Neural cell (in vitro differentiated cells): ENCODE measurements around the gene IQCK. TPM values are rescaled to one million over a fixed set of nuclear protein-coding genes. Genes with fewer than 3 reads are reported as not detected.

Experiments
- H2AFZ ChIP-seq: fragments of 200-600, 300-800 bp; sonication (generic), shearing (Covaris generic); 2 replicates; pipeline ENCODE4 v1.6.0; 2014; ENCODE audit warnings: low read depth, mild to moderate bottlenecking, antibody characterized with exemption, low read length, moderate library complexity
- H3F3A ChIP-seq: fragments of 200-600 bp; shearing (Covaris generic); 2 replicates; pipeline ENCODE4 v1.6.1; 2016; ENCODE audit warnings: mild to moderate bottlenecking, moderate library complexity, mixed read lengths, antibody characterized with exemption, low read length; ENCODE audit not compliant: insufficient read depth, poor library complexity, severe bottlenecking
- H3K27ac ChIP-seq: fragments of 200-600, 300-800 bp; sonication (generic), shearing (Covaris generic); 2 replicates; pipeline ENCODE4 v1.5.1; 2014; ENCODE audit warnings: mild to moderate bottlenecking, low read length, moderate library complexity
- H3K27me3 ChIP-seq: fragments of 300-800, 200-600 bp; sonication (generic), shearing (Covaris generic); 2 replicates; pipeline ENCODE4 v1.6.0; 2014; ENCODE audit warnings: mild to moderate bottlenecking, low read depth, low read length, moderate library complexity; ENCODE audit not compliant: insufficient read depth
- H3K36me3 ChIP-seq: fragments of 300-800, 200-600 bp; sonication (generic), shearing (Covaris generic); 2 replicates; pipeline ENCODE4 v1.5.1; 2014; ENCODE audit warnings: mild to moderate bottlenecking, antibody characterized with exemption, low read length, moderate library complexity; ENCODE audit not compliant: insufficient read depth
- H3K4me2 ChIP-seq: fragments of 300-800, 200-600 bp; sonication (generic), shearing (Covaris generic); 2 replicates; pipeline ENCODE4 v1.6.0; 2014; ENCODE audit warnings: mild to moderate bottlenecking, low read length
- H3K4me3 ChIP-seq: fragments of 300-800, 200-600 bp; sonication (generic), shearing (Covaris generic); 2 replicates; pipeline ENCODE4 v1.5.1; 2014; ENCODE audit warnings: mild to moderate bottlenecking, low read length, moderate library complexity
- H3K79me2 ChIP-seq: fragments of 200-600 bp; shearing (Covaris generic); replicated peaks from 2 replicates; pipeline ENCODE4 v1.6.0; 2014; ENCODE audit warnings: mild to moderate bottlenecking, low read length, moderate library complexity; ENCODE audit not compliant: insufficient read depth
- H3K9ac ChIP-seq: fragments of 300-800, 200-600 bp; sonication (generic), shearing (Covaris generic); 2 replicates; pipeline ENCODE4 v1.6.1; 2016; ENCODE audit warnings: mild to moderate bottlenecking, low read length, mixed read lengths
- H3K9me2 ChIP-seq: fragments of 200-600 bp; shearing (Covaris generic); 2 replicates; pipeline ENCODE4 v1.6.1; 2016; ENCODE audit warnings: mild to moderate bottlenecking, low read length, mixed read lengths; ENCODE audit not compliant: insufficient read depth
- H3K9me3 ChIP-seq: fragments of 200-600, 300-800 bp; sonication (generic), shearing (Covaris generic); 2 replicates; pipeline ENCODE4 v1.6.1; 2016; ENCODE audit warnings: mild to moderate bottlenecking, mixed run types, low read length, moderate library complexity, mixed read lengths
- H4K20me1 ChIP-seq: fragments of 200-600 bp; shearing (Covaris generic); 2 replicates; pipeline ENCODE4 v1.6.1; 2016; ENCODE audit warnings: mild to moderate bottlenecking, mixed run types; ENCODE audit not compliant: insufficient read depth
- EP300 ChIP-seq: fragments of 450-650 bp; conservative IDR thresholded peaks from 2 replicates; pipeline ENCODE4 v1.6.1; 2014; ENCODE audit warnings: antibody characterized with exemption, mild to moderate bottlenecking, moderate library complexity; ENCODE audit not compliant: poor library complexity, severe bottlenecking
- EZH2 ChIP-seq: fragments of 200-600, 300-800 bp; shearing (Covaris generic), sonication (generic); IDR thresholded peaks from 2 replicates; pipeline ENCODE4 v1.6.1; 2014; ENCODE audit warnings: antibody characterized with exemption, low read length, borderline replicate concordance, mild to moderate bottlenecking; ENCODE audit not compliant: insufficient read depth, poor library complexity, severe bottlenecking
- MXI1 ChIP-seq: fragments of 450-650 bp; conservative IDR thresholded peaks from 2 replicates; pipeline ENCODE4 v1.6.1; 2014; ENCODE audit warnings: antibody characterized with exemption, mild to moderate bottlenecking; ENCODE audit not compliant: poor library complexity, severe bottlenecking
- POLR2AphosphoS5 ChIP-seq: IDR thresholded peaks from 2 replicates; pipeline ENCODE4 v1.6.1; 2012
- RAD21 ChIP-seq: fragments of 450-650 bp; conservative IDR thresholded peaks from 2 replicates; pipeline ENCODE4 v1.6.1; 2014; ENCODE audit warnings: antibody characterized with exemption, mild to moderate bottlenecking, moderate library complexity
- SMC3 ChIP-seq: fragments of 450-650 bp; conservative IDR thresholded peaks from 2 replicates; pipeline ENCODE4 v1.6.1; 2014; ENCODE audit warnings: antibody characterized with exemption, mild to moderate bottlenecking, moderate library complexity; ENCODE audit not compliant: poor library complexity
- TAF1 ChIP-seq: IDR thresholded peaks from 2 replicates; pipeline ENCODE4 v1.6.1; 2012; ENCODE audit warnings: low read depth
- polyA plus RNA-seq: library from polyadenylated mRNA; depleted of rRNA; stranded (reverse); fragments of >200 nt; gene quantifications from 2 replicates; pipeline ENCODE4 v1.2.3, GENCODE V29; 2014
- TF ChIP-seq, protein P1 (sequence below): IDR thresholded peaks from 2 replicates; pipeline ENCODE4 v1.6.1; 2012; ENCODE audit warnings: borderline replicate concordance

The IQCK gene
- polyA plus RNA-seq, 1 donor from 2014 or later: 10.2 TPM

DNA sequence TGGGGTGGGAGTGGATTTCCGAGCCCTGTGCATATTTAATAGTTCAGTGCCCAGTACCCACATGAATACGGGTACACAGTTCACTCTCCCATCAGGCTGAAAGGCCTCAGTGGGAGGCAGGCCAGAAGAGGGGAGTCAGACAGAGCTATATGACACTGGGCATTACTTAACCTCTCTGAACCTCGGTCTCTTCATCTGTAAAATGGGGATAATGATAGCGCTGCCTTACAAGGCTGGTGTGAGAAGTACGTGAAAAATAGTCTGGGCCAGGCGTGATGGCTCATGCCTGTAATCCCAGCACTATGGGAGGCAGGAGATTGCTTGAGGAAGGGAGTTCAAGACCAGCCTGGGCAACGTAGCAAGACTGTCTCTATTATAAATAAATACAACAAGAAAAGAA lies 163.0 kb downstream of the IQCK start:
- Histone ChIP-seq H3K27ac (no peak overlapping the region), H3K27me3 (no peaks in the 10 kb centered on the region), H3K36me3 (no peaks in the 10 kb centered on the region), H4K20me1 (no peaks in the 10 kb centered on the region), H2AFZ (no peak overlapping the region), H3K4me3 (no peak overlapping the region), H3K79me2 (peaks cover 54% of the 10 kb centered on the region), H3K9me2 (no peaks in the 10 kb centered on the region), H3K4me2 (no peak overlapping the region), H3K9ac (no peak overlapping the region), H3F3A (no peaks in the 10 kb centered on the region), H3K9me3 (no peaks in the 10 kb centered on the region)
- TF ChIP-seq EZH2 (no peak), EP300 (no peak), MXI1 (no peak), POLR2AphosphoS5 (no peak), SMC3 (no peak)

DNA sequence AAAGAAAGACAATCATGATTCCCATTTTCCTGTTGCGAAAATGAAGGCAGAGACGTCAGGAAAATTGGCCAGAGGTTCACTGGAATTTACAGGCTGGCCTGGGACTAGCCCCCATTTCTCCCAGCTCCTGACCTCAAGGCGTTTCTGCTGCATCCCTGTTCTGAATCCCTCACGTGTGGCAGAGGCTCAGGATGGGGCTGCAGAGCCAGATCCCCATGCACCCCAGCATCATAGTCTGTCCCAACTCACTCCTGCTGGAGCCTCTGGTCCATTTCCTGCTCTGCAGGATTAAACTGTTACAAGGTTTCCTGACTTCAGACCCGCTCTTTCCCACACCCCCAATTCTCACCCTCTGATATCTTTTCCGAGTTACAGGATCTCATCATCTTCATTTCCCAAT lies 163.7 kb downstream of the IQCK start:
- no peaks in the 10 kb centered on the region for H3K9me3 ChIP-seq
- H3K9ac ChIP-seq: peak overlapping the region; percentile 79
- no peaks in the 10 kb centered on the region for H4K20me1 ChIP-seq
- peaks cover 52% of the 10 kb centered on the region for H3K79me2 ChIP-seq
- H3K36me3 ChIP-seq: no peaks in the 10 kb centered on the region
- H3F3A ChIP-seq: no peaks in the 10 kb centered on the region
- H3K4me2 ChIP-seq: peak overlapping the region; percentile 66
- TF ChIP-seq TAF1 (no peak), POLR2AphosphoS5 (no peak), SMC3 (no peak)
- H2AFZ ChIP-seq: no peak overlapping the region
- H3K27me3 ChIP-seq: no peaks in the 10 kb centered on the region
- peak overlapping the region; percentile 96 for H3K4me3 ChIP-seq
- H3K9me2 ChIP-seq: no peaks in the 10 kb centered on the region
- peak overlapping the region; percentile 67 for H3K27ac ChIP-seq

DNA sequence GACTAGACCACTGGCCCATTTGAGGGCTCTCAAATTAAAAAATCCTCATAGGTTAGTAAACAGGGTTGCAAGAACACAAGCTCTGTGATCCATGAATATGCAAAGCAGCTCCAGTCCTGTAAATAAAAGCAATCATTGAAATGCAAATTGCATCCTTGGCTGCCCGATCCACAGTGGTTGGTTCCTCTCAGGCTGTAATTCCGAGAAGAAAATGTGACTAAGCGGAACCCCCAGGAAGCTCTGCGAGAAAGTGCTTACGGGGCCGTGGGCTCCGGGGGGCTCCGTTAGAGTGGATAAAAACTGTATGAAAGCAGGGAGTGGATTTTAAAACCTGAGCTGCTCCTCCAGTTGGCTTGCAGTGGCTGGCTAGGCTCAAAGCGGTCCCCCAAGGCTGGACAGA lies 164.1 kb downstream of the IQCK start:
- Histone ChIP-seq H3K9ac (peak overlapping the region; percentile 79), H3K4me2 (peak overlapping the region; percentile 66), H2AFZ (peak overlapping the region; percentile 2), H3F3A (no peaks in the 10 kb centered on the region), H3K79me2 (peaks cover 49% of the 10 kb centered on the region), H3K9me2 (no peaks in the 10 kb centered on the region), H3K27me3 (no peaks in the 10 kb centered on the region), H3K9me3 (no peaks in the 10 kb centered on the region), H3K27ac (peak overlapping the region; percentile 67), H4K20me1 (no peaks in the 10 kb centered on the region), H3K36me3 (no peaks in the 10 kb centered on the region), H3K4me3 (peak overlapping the region; percentile 96)
- TF ChIP-seq POLR2AphosphoS5 (no peak), SMC3 (no peak), MXI1 (no peak), EZH2 (no peak), TAF1 (no peak), RAD21 (peak; percentile 10)
- TF ChIP-seq, protein P1, sequence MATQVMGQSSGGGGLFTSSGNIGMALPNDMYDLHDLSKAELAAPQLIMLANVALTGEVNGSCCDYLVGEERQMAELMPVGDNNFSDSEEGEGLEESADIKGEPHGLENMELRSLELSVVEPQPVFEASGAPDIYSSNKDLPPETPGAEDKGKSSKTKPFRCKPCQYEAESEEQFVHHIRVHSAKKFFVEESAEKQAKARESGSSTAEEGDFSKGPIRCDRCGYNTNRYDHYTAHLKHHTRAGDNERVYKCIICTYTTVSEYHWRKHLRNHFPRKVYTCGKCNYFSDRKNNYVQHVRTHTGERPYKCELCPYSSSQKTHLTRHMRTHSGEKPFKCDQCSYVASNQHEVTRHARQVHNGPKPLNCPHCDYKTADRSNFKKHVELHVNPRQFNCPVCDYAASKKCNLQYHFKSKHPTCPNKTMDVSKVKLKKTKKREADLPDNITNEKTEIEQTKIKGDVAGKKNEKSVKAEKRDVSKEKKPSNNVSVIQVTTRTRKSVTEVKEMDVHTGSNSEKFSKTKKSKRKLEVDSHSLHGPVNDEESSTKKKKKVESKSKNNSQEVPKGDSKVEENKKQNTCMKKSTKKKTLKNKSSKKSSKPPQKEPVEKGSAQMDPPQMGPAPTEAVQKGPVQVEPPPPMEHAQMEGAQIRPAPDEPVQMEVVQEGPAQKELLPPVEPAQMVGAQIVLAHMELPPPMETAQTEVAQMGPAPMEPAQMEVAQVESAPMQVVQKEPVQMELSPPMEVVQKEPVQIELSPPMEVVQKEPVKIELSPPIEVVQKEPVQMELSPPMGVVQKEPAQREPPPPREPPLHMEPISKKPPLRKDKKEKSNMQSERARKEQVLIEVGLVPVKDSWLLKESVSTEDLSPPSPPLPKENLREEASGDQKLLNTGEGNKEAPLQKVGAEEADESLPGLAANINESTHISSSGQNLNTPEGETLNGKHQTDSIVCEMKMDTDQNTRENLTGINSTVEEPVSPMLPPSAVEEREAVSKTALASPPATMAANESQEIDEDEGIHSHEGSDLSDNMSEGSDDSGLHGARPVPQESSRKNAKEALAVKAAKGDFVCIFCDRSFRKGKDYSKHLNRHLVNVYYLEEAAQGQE: no peak
